ENCODE data around the gene HOXB8. TPM values are rescaled to one million over a fixed set of nuclear protein-coding genes. Genes with fewer than 3 reads are reported as not detected.

The HOXB8 gene
- total RNA-seq, 1 donor from 2014 or later = not detected

DNA sequence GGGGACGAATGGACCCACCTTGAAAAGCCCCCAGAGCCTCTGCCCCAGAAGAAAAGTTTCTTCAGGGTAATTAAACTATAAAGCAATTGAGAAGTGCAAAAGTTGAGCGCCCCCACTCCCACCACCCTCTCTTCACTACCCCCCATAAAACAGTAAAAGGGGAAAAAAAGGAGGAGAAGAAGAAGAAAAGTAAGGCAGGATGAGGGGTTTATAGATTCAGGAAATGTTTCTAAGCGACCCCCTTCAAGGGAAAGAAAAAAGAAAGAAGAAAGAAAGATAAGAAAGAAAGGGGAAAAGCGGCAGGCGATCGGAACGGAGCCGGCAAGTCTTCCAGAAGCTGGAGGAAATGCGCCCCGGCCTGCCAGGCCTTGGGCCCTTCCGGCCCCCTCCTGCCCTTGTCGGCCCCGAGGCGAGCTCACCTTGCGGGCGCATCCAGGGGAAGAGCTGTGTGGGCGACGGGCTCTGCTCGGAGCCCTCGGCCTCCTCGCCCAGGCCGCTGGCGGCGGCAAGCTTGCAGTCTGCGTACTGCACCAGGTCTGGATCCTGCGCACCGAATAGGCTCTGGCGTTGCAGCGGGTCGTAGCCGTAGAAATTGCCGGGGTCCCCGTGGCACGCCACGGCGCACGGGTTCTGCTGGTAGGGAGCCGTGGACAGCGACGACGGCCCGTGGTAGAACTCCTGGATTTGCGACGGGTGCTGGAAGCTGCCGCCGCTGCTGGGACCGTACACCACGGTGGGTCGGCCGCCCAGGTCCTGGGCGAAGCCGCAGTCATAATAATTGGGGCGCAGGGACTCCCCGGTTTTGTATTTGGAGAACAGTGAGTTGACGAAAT, 1.0 kb downstream of the HOXB8 start:
- intact Hi-C loops (cut with DNase I) = loop anchor here (10.0 kb wide), 2 partner anchors 381 to 589 kb away; partner anchors contain the start of gene IGF2BP1
- DNase-seq (ENCODE audit: low spot score) = no peak

- no peak for DNase-seq (ENCODE audit: low spot score)
- intact Hi-C loops (cut with DNase I) = loop anchor here (10.0 kb wide), 2 partner anchors 382 to 588 kb away; partner anchors contain the start of gene IGF2BP1
Observed at GRCh38 chr17:48612854-48613691, 2.0 kb downstream of the HOXB8 start.

DNA sequence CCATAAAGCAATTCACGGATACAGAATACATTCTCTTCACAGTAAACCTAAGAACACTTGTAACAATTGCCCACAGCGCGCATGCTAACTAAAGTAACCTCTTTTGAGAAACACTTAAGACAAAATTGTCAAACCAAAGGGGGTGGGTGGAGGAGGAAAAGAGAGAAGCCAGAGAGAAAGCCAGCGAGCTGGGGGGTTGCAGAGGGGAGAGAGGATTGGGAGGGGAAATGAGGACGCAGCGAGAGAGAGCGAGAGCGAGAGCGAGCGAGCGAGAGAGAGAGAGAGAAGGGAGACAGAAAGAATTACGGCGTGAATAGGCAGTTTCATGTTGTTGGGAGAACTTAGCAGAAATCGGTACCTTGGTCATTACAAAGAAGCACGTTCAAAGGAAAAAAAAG, 2.6 kb downstream of the HOXB8 start:
- no peak for DNase-seq (ENCODE audit: low spot score)
- intact Hi-C loops (cut with DNase I) = loop anchor here (10.0 kb wide), 2 partner anchors 382 to 588 kb away; partner anchors contain the start of gene IGF2BP1

DNA sequence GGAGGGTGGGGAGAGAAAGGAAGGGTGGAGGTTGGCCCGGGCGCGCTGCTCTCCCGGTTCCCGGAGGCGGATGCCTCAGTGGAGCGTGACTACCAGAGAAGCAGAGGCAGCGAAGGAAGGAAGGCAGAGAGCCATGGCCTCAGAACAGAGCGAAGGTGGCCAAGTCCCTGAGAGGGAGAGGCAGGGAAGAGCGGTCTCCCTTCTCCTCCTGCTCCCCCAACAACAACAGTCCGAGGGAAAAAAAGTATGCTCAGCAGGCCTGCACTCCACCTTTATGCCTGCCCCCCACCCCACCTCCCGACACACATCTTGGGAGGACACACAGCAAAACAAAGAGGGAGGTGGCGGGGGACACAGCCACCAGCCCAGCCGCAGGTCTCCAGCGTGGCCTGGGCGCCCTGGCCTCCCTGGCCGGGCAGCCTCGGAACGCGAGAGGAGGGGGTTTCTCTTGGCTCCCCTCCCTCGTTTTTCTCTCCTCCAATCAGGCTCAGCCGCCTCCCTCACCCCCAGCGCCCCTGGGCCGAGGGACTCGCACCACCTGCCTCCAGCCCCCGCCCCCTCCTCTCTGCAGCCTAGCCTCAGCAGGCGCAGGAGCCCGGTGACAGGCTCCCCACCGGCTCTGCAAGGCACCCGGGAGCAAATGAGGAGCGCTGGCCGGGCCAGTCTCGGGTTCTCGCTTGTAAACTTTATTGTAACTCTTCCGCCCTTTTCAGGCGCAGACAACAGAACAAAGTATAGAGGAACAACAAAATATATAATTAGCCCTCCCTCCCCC, 3.2 kb downstream of the HOXB8 start:
- intact Hi-C loops (cut with DNase I) = loop anchor here (10.0 kb wide), 2 partner anchors 383 to 587 kb away; partner anchors contain the start of gene IGF2BP1
- DNase-seq (ENCODE audit: low spot score) = no peak

DNA sequence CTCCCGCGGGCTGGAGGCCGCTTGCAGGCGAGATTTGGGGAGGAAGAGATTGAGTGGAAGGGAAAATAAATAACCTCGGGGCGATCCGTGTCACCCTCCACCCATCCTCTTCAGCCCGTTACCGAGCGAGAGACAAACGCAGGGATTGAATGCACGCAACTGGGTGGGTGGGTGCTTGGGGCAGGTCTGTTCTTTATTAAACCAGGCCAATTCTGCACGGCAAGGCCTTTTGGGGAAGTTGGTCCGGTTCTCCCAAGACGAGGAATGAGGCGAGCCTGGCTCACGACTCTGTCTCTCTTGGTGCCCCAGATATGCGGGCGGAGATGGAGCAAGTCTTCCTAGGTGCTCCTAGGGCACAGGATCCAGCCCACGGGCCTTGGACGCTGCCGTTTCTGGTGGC, 3.9 kb downstream of the HOXB8 start:
- DNase-seq (ENCODE audit: low spot score) = no peak
- intact Hi-C loops (cut with DNase I) = loop anchor here (10.0 kb wide), 2 partner anchors 384 to 586 kb away; partner anchors contain the start of gene IGF2BP1

- DNase-seq (ENCODE audit: low spot score) = no peak
- intact Hi-C loops (cut with DNase I) = loop anchor here (10.0 kb wide), 2 partner anchors 384 to 586 kb away; partner anchors contain the start of gene IGF2BP1
Observed at GRCh38 chr17:48610282-48611211, 4.5 kb downstream of the HOXB8 start, which contains the start of gene HOXB7. TSS of gene HOXB7 (minus strand) at chr17:48611017. CDS start at chr17:48610918, 99 bp downstream.

DNA sequence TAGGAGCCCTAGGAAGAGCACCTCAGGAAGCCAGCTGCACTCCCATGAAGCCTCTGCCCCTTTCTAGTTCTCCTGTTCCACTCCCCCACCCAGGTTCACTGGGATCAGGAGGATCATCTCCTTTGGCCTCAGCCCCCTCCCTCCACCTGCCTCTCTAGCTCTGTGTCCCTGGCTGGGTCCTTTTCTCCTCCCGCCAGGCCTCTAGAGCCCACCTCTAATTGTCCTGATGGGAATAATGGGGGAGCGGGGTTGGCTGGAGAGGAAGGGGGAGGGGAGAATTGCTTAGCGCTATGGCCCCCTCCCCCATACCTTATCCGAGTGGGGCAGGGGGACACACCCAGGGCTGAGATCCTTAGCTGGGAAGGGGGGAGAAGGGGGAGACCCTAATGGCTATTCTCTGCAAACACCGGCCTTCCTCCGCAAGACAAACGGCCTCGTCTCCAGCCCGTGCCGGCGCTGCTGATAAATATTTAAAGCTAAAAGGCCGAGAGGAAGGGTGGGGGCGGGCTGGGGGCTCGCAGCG, 5.3 kb downstream of the HOXB8 start:
- intact Hi-C loops (cut with DNase I) = loop anchor here (10.0 kb wide), 2 partner anchors 385 to 585 kb away; partner anchors contain the start of gene IGF2BP1
- no peak for DNase-seq (ENCODE audit: low spot score)

DNA sequence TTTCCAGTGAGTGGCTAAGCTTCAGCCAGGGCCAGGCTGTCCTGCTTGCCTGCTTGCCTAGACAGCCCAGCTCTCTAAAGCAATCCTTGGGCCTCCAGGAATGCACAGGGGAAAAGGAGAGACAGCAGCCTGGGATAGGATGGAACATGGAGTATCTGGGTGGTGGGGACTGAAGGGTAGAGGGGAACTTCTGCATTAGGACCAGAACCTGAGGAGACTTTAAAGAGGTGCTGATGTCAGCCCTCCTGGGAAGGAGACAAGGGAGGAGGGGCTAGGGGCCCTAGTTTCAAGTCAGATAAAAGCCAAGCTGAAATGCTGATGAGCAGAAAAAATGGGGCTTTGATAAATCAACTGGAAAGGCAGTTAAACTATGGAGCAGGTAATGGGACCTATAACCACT, 6.1 kb downstream of the HOXB8 start:
- intact Hi-C loops (cut with DNase I) = no loop called here
- DNase-seq (ENCODE audit: low spot score) = no peak

DNA sequence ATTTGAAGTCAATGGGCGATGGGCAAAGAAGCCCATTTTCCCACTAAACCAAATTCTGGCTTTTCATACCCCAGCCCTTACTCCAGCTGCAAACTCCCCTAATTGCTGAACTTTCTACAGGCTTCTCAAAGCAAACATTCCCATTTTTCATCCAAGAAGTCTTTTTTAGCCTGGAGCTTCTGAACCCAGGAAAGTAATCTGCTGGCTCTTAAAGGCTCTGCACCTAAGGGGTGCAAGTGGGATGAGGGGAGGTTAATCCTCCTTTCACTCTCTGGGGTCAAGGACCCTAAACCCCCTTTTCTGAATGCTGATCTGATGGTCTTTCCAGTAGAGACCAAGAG, 6.6 kb downstream of the HOXB8 start:
- DNase-seq (ENCODE audit: low spot score) = no peak
- intact Hi-C loops (cut with DNase I) = no loop called here

DNA sequence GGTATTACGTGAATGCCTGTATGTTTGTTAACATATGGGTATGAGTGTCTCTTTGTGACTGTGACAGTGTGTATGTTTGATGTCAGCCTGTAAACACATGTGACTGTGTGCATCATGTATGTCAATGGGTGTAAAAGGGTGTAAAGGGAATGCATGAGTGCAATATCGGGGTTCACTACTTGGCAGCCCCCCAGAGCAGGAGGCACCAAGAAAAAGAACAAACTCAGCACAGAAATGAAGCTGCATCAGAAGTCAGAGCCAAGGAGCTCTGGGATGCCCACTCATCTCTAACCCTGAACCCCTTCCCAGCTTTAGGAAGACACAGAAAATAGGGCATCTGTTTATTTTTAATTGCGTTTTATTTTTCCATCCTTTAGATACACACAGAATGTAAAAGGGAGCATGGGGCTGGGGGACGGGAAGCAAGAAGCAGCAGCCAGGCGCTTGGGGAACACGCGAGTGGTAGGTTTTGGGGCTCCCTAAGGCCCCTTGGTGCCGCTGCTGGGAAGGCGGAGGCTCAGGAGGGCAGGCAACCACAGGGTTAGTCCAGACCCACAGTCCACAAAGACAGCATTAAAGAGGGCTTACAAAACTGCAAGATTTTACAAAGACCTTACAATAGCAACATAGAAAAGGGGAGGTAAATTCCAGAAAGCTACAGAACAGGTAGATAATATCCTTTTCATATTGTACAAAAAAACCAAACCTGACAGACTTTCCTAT, 8.0 kb downstream of the HOXB8 start:
- no peak for DNase-seq (ENCODE audit: low spot score)
- intact Hi-C loops (cut with DNase I) = no loop called here

DNA sequence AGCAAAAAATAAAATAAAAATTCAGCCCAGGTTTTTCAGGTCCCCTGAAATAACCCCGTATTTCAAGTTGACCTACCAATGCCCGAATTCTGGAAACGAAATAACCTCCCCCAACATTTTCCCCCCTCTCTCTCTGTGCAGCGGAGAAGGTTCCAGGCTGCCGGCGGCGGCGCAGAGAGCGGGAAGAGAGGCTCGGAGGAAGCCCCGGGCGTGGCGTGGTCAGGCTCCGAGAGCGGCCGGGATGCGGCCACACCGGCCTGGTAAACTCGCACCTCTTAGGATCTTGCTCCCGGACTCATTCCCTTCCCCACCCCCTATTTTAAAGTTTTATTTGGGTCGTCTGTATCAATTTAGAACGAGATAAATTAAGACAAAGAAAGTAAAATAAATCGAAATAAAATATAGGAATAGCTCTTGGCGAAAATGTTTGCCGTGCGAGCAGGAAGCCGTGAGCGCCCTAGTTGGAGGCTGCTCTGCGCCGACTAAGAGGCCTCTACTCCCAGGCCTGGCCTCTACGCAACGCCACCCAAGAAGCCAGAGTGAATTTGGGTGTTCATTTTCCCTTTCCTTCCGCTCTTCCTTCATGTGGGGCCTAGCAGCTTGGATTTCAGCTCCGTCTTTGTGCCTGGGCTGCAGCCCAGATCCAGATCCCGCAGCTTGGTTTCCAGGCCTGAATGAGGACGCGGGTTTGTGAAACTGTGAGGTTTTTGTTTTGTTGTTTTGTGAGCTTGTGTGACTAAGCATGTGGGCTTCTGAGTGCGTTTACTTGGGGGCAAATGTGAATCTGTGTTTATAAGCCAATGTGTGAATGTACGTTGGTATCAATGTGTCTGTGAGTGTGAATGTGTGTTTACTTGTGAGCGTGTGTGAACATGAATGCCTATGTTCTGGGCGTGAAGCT, 8.9 kb downstream of the HOXB8 start:
- DNase-seq (ENCODE audit: low spot score) = no peak
- intact Hi-C loops (cut with DNase I) = no loop called here

DNA sequence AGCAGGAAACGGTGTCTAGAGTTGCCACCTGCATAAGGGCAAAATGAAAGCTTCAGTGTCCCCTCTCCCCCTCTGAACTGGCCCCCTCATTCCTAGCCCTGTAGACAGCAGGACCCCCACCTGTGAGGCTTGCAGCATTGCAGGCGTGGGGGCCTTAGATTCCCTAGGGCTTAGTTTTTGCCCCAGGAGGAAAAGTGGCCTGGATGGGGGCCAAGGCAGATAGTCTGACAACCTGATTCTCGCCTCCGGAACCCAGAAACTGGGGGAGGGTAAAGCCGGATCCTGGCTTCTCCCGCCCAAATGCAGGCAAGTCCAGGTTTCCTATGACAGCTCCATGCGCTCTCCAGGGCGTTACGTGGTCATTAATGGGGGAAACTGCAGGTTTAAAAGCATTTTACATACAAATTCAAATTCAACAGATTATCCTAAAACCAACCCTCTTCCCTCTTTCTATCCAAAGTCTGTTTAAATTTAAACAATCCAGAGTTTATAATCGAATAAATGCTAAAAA, 9.6 kb downstream of the HOXB8 start:
- DNase-seq (ENCODE audit: low spot score) = no peak
- intact Hi-C loops (cut with DNase I) = no loop called here

DNA sequence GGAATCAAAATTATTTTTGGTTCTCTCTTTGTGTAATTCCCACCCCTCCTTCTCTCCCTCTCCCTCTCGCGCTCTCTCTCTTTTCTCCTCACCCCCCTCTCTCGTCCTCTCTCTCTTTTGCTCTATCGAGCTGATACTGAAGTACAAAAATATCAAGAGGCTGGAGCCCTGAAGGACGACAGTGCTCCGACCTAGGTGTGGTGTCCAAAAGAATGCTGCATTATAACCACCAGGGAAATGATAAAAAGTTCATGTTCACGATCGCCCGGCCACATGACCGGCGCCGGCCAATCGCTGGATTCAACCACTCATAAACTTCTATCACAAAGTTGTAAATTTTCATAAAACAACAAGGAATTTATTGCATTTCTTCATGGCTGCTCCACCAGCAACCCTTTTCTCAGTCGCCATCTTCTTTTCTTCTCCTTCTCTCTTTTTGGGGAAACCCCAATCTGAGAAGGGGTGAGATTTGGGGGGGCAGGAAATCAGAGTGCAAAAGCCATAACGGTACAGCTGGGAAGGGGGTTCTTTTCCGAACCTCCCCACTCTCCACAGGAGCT, 10.2 kb downstream of the HOXB8 start, which contains the start of gene HOXB6:
Gene HOXB6 (minus strand): TSS at position 217 of the 560 bp plus-strand sequence. CDS start 6,836 bp downstream, outside the sequence.
- no peak for DNase-seq (ENCODE audit: low spot score)
- intact Hi-C loops (cut with DNase I) = no loop called here

GRCh38 chr17:48603959-48604769, 10.9 kb downstream of the HOXB8 start:
- no peak for DNase-seq (ENCODE audit: low spot score)
- intact Hi-C loops (cut with DNase I) = no loop called here

Measured in cardiac septum (tissue), 1 donor.